NB4 (cell line): ENCODE data around the gene MYOC.

Experiments used
- DNase-seq: peaks from one replicate; pipeline ENCODE4 v3.0.0; 2010; ENCODE audit warnings: low read depth
- H3K4me3 ChIP-seq: one replicate; pipeline ENCODE4 v1.5.1; 2011; ENCODE audit warnings: mild to moderate bottlenecking, low read depth, low read length, moderate library complexity
- MYC ChIP-seq: IDR thresholded peaks from 2 replicates; pipeline ENCODE4 v1.6.1; 2011; ENCODE audit warnings: low read depth, low read length
- POLR2A ChIP-seq: IDR thresholded peaks from 2 replicates; pipeline ENCODE4 v1.6.1; 2011; ENCODE audit warnings: mild to moderate bottlenecking; ENCODE audit not compliant: insufficient read length; ENCODE audit errors: extremely low read depth
- TF ChIP-seq, protein P1 (sequence below): IDR thresholded peaks from 2 replicates; pipeline ENCODE4 v1.6.1; 2011; ENCODE audit warnings: low read depth, low read length
- TF ChIP-seq, protein P2 (sequence below): IDR thresholded peaks from one replicate; pipeline ENCODE4 v1.5.1; 2012; ENCODE audit warnings: low read depth, low read length

MYOC gene

DNA sequence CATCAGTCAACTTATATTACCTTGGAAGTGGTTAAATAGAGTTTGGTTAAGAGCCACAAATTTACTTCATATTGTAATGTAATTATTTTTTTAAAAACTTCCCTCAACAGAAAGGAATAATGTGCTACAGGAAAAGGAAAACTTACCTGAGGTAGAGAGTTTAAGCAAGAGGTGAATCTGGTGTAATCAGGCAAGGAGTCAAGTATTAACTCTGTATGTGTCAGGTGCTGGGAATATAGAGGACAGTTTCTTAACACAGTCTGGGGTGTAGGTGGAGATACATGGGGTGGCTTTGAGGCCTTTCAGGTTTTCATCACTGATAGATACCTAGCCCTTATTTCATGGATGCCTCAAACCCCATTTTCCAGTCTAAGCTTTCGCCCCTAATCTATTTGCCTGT is 56.4 kb downstream of the MYOC start:
- DNase-seq: no peak
- TF ChIP-seq MYC (no peak), POLR2A (no peak)
- TF ChIP-seq, protein P1, sequence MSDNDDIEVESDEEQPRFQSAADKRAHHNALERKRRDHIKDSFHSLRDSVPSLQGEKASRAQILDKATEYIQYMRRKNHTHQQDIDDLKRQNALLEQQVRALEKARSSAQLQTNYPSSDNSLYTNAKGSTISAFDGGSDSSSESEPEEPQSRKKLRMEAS: no peak
- TF ChIP-seq, protein P2, sequence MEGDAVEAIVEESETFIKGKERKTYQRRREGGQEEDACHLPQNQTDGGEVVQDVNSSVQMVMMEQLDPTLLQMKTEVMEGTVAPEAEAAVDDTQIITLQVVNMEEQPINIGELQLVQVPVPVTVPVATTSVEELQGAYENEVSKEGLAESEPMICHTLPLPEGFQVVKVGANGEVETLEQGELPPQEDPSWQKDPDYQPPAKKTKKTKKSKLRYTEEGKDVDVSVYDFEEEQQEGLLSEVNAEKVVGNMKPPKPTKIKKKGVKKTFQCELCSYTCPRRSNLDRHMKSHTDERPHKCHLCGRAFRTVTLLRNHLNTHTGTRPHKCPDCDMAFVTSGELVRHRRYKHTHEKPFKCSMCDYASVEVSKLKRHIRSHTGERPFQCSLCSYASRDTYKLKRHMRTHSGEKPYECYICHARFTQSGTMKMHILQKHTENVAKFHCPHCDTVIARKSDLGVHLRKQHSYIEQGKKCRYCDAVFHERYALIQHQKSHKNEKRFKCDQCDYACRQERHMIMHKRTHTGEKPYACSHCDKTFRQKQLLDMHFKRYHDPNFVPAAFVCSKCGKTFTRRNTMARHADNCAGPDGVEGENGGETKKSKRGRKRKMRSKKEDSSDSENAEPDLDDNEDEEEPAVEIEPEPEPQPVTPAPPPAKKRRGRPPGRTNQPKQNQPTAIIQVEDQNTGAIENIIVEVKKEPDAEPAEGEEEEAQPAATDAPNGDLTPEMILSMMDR: no peak
- H3K4me3 ChIP-seq: no peak overlapping the region

DNA sequence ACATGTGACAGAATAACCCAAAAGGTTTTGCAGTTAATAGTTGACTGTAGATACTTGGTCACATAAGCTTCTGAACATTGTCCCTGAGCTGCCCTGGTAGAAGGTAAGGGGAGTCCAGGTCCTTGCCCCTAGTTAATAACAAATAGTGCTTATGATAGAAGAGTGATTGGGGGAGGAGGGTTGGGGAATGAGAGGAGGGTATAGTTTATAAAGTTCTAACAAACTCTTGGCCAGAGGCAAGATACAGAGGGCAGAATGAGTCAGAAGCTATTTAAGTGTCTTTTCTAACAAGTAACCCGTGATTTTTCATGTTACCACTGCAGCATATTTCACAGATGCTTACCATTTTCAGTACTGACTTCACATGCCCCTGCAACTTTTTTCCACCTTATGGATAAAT is 57.2 kb downstream of the MYOC start:
- H3K4me3 ChIP-seq: no peak overlapping the region
- no peak for TF ChIP-seq POLR2A
- TF ChIP-seq, protein P2: no peak
- no peak for TF ChIP-seq MYC
- TF ChIP-seq, protein P1: no peak
- DNase-seq: no peak

DNA sequence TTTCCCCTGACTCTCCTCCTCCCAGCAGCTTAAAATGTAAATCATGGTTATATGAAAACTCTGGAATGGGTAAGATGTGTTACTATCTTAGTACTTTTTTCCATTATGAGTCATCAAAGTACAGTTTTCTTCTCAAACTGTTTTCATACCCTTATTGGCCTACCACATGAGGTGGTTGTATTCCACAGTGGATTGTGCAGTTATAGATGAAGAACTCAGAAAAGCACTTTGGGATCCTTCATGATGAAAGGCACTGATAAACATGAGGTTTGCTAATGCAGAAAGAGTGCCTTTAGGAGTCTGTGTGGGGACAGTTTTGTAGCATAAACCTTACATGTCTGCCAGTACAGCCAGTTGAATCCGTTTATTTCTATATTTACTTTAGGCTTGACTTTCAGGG is 62.5 kb downstream of the MYOC start:
- H3K4me3 ChIP-seq: no peak overlapping the region
- no peak for DNase-seq
- TF ChIP-seq MYC (no peak), POLR2A (no peak)
- TF ChIP-seq, protein P2: no peak
- TF ChIP-seq, protein P1: no peak

DNA sequence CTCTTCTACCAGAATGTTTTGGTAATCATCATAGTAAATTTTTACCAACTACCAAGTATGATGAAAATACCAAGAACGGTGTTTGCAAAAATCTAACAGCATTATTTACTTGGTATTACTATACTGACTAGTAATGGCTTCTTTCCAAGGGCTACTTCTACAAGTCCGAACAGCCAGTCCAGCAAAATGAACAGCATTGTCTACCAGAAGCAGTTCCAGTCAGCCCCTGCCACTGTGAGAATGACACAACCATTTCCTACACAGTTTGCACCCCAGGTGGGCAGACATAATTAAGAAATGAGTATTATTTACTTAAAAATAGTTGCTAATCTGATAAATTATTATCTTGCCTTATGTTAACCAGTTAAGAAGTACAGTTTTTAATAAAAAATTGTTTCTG is 64.3 kb downstream of the MYOC start:
- TF ChIP-seq POLR2A: no peak
- no peak overlapping the region for H3K4me3 ChIP-seq
- DNase-seq: no peak

DNA sequence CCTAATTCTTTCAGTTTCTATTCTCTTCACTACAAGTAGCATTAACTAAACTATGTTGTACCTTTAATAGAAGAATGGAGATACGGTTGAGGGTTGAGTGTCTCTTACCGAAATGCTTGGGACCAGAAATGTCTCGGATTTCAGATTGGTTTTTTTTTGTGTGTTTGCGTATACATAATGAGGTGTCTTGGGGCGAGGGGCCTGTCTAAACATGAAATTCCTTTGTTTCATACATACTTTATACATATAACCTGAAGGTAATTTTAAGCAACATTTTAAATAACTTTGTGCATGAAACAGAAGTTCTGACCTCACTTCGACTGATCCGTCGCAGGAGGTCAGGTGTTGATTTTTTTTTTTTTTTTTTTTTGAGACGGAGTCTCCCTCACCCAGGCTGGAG is 66.8 kb downstream of the MYOC start:
- TF ChIP-seq, protein P2: no peak
- no peak overlapping the region for H3K4me3 ChIP-seq

More for the DNA sequence above, 66.8 kb downstream of the MYOC start:
- no peak for DNase-seq
